HFF-Myc (cell line): ENCODE measurements around the gene EDIL3.
A peak's percentile ranks its signal among the peaks of the same experiment; 100 is the strongest.

Experiments
- DNase-seq: peaks from one replicate; pipeline ENCODE4 v3.0.0-alpha.2; 2011; ENCODE audit warnings: low read depth; ENCODE audit errors: extremely low read depth
- H3K4me3 ChIP-seq: replicated peaks from 2 replicates; pipeline ENCODE4 v1.5.1; 2011; ENCODE audit warnings: low read depth, mild to moderate bottlenecking, control low read depth, low read length
- CTCF ChIP-seq: IDR thresholded peaks from 2 replicates; pipeline ENCODE4 v1.5.1; 2012; ENCODE audit warnings: mild to moderate bottlenecking, low read depth, low read length, control low read depth; ENCODE audit errors: missing control alignments

The EDIL3 gene

GRCh38 chr5:84411832-84412605, 27.3 kb upstream of the EDIL3 start:
- no peak overlapping the region for H3K4me3 ChIP-seq
- TF ChIP-seq CTCF = no peak
- DNase-seq = no peak

- no peak for TF ChIP-seq CTCF
- no peak for DNase-seq
- H3K4me3 ChIP-seq = no peak overlapping the region
These were observed 21.4 kb upstream of the EDIL3 start for GRCh38 chr5:84406111-84406510.

- no peak for TF ChIP-seq CTCF
- DNase-seq = peak; percentile 9
These were observed 19.1 kb upstream of the EDIL3 start for GRCh38 chr5:84403773-84404172.

GRCh38 chr5:84397385-84397784, 12.7 kb upstream of the EDIL3 start:
- TF ChIP-seq CTCF = no peak
- DNase-seq = no peak
- no peak overlapping the region for H3K4me3 ChIP-seq

More at GRCh38 chr5:84403773-84404172, 19.1 kb upstream of the EDIL3 start:
- no peak overlapping the region for H3K4me3 ChIP-seq

GRCh38 chr5:84393969-84394368, 9.3 kb upstream of the EDIL3 start:
- DNase-seq = no peak
- no peak for TF ChIP-seq CTCF
- H3K4me3 ChIP-seq = no peak overlapping the region

GRCh38 chr5:84392836-84393235, 8.2 kb upstream of the EDIL3 start:
- no peak for DNase-seq
- no peak for TF ChIP-seq CTCF

GRCh38 chr5:84385705-84386104, 1.0 kb upstream of the EDIL3 start:
- TF ChIP-seq CTCF = no peak
- no peak for DNase-seq
- H3K4me3 ChIP-seq = no peak overlapping the region

More at GRCh38 chr5:84392836-84393235, 8.2 kb upstream of the EDIL3 start:
- no peak overlapping the region for H3K4me3 ChIP-seq
